ENCODE measurements around the gene GSC. TPM values are rescaled to one million over a fixed set of nuclear protein-coding genes. Genes with fewer than 3 reads are reported as not detected.
A peak's percentile ranks its signal among the peaks of the same experiment; 100 is the strongest.
"Not testable (repeated sequence)": the region's sequence is repeated elsewhere in the genome, so short reads cannot be mapped to it uniquely, and the experiment has no call there.

Gene GSC
- total RNA-seq, 2 donors from 2014 or later = 0.52 TPM; not detected in 1

DNA sequence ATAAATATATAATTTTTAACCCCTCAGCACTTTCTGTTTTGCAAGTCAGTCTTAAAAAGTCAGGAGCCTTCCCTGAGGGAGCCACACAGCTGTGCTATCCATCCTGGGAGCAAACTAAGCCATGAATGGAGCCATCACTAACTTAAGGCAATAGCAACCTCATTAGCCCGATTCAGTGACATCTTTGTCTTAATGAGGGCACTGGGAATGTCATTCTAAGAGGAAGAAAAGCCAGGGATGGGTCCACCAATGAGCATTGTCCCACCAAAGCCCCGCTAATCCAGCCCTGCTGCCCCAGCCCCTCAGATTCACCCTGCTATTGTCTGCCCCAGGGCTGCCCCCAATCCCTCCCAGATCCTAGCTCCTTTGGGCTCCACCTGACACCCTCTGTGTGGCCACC lies 19.5 kb downstream of the GSC start:
- H3K36me3 ChIP-seq = no peaks in the 10 kb centered on the region
- TF ChIP-seq, protein P1, sequence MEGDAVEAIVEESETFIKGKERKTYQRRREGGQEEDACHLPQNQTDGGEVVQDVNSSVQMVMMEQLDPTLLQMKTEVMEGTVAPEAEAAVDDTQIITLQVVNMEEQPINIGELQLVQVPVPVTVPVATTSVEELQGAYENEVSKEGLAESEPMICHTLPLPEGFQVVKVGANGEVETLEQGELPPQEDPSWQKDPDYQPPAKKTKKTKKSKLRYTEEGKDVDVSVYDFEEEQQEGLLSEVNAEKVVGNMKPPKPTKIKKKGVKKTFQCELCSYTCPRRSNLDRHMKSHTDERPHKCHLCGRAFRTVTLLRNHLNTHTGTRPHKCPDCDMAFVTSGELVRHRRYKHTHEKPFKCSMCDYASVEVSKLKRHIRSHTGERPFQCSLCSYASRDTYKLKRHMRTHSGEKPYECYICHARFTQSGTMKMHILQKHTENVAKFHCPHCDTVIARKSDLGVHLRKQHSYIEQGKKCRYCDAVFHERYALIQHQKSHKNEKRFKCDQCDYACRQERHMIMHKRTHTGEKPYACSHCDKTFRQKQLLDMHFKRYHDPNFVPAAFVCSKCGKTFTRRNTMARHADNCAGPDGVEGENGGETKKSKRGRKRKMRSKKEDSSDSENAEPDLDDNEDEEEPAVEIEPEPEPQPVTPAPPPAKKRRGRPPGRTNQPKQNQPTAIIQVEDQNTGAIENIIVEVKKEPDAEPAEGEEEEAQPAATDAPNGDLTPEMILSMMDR (IDR thresholded peaks at IDR 0.05) = no peak
- no peak for DNase-seq (ENCODE audit: low spot score)
- no peak overlapping the region for H3K27ac ChIP-seq
- H3K9me3 ChIP-seq = no peaks in the 10 kb centered on the region
- no peaks in the 10 kb centered on the region for H3K4me1 ChIP-seq
- no peak overlapping the region for H3K4me3 ChIP-seq
- no peaks in the 10 kb centered on the region for H3K27me3 ChIP-seq

DNA sequence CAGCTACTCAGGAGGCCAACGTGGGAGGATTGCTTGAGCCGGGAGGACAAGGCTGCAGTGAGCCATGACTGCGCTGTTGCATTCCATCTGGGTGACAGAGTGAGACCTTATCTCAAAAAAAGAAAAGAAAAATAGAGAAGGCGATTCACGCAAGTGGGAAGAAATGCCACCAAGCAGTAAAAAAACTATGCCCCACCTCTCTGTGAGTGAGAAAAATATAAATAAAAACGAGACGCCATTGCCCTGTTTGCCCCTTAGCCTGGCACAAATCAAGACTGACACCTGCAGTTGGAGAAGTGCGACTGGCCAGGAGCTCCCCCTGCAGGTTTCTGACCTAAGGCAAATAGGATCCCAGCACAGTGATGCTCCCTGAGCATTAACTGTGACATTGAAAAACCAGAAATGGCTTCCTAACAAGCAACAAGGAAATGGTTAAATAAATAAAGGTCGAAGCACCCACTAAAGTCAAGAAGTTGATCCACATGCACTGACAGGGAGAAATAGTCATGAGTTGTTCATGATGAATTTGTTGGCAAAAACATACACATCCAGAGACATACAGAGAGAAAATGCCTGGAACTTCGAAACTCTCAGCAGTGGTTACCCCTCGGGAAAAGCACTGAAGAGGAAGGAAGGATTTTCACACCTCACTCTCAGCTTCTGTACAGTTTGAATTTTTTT lies 21.1 kb downstream of the GSC start:
- no peaks in the 10 kb centered on the region for H3K27me3 ChIP-seq

DNA sequence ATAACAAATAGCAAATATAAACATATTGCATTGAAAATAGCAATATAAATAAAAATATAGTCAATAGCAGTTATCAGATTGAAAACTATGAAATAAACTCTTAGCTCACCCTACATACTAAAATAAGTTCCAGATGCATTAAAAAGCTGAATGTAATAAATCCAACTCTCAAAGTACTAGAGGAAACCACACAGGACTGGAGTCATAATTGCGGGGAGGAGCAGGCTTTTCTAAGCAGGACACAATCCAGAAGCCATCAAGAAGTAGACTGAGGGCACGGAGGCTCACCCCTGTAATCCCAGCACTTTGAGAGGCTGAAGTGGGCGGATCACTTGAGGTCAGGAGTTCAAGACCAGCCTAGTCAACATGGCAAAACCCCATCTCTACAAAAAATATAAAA lies 22.2 kb downstream of the GSC start:
- Histone ChIP-seq H3K4me3 (no peak overlapping the region), H3K36me3 (no peaks in the 10 kb centered on the region), H3K27ac (no peak overlapping the region), H3K27me3 (no peaks in the 10 kb centered on the region), H3K9me3 (no peaks in the 10 kb centered on the region), H3K4me1 (no peaks in the 10 kb centered on the region)
- no peak for DNase-seq (ENCODE audit: low spot score)
- TF ChIP-seq, protein P1 (IDR thresholded peaks at IDR 0.05) = no peak

More for the DNA sequence above, 21.1 kb downstream of the GSC start:
- Histone ChIP-seq H3K36me3 (no peaks in the 10 kb centered on the region), H3K4me3 (no peak overlapping the region), H3K4me1 (no peaks in the 10 kb centered on the region), H3K27ac (no peak overlapping the region), H3K9me3 (no peaks in the 10 kb centered on the region)
- TF ChIP-seq, protein P1 (IDR thresholded peaks at IDR 0.05) = peak; percentile 19 to 53
- DNase-seq (ENCODE audit: low spot score) = no peak

GRCh38 chr14:94747153-94747552 lies 22.8 kb downstream of the GSC start:
- not testable (repeated sequence) for H3K4me3 ChIP-seq; H3K27ac ChIP-seq; H3K9me3 ChIP-seq; H3K4me1 ChIP-seq; H3K36me3 ChIP-seq; DNase-seq (ENCODE audit: low spot score); H3K27me3 ChIP-seq

GRCh38 chr14:94746131-94746530 lies 23.8 kb downstream of the GSC start:
- H3K4me1 ChIP-seq = no peaks in the 10 kb centered on the region
- no peaks in the 10 kb centered on the region for H3K36me3 ChIP-seq
- no peak overlapping the region for H3K27ac ChIP-seq
- no peak for DNase-seq (ENCODE audit: low spot score)
- no peaks in the 10 kb centered on the region for H3K9me3 ChIP-seq
- no peaks in the 10 kb centered on the region for H3K27me3 ChIP-seq
- no peak overlapping the region for H3K4me3 ChIP-seq
- TF ChIP-seq, protein P1 (IDR thresholded peaks at IDR 0.05) = no peak

DNA sequence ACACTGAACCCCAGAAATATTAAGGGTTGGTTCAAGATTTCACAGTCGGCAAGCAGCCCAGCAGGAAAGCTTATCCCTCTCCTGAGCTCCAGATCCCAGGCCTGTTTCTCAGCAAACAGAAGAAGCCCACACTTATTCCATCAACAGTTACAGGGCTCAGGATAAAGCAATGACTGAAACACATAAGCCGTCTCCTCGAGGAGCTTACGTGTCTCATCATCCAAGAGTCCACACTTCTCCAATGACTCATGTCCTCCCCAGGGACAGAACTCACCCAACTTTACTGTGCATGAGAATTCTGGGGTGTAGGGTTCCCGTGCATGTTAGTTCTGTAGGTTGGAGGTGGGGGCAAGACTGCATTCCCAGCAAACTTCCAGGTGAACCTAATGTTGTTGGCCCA lies 31.2 kb downstream of the GSC start:
- Histone ChIP-seq H3K27ac (no peak overlapping the region), H3K36me3 (no peaks in the 10 kb centered on the region), H3K4me1 (no peaks in the 10 kb centered on the region), H3K4me3 (no peak overlapping the region), H3K9me3 (no peaks in the 10 kb centered on the region), H3K27me3 (no peaks in the 10 kb centered on the region)
- no peak for DNase-seq (ENCODE audit: low spot score)
- TF ChIP-seq, protein P1 (IDR thresholded peaks at IDR 0.05) = no peak
